Spleen (tissue), 11 donors: ENCODE measurements around the gene UST. TPM values are rescaled to one million over a fixed set of nuclear protein-coding genes. Genes with fewer than 3 reads are reported as not detected.

Experiments used
- DNase-seq: peaks from one replicate; pipeline ENCODE4 v3.0.0-alpha.2; 2020
- H3K27ac ChIP-seq, 8 donors: fragments of 200-600 bp; sonication (generic) in 7 of 8; 1 replicate in 4 of 8; 2 replicates in 4 of 8; pipeline versions ENCODE4 v1.5.0 to v1.8.0; 2016 to 2021; ENCODE audit warnings: inconsistent platforms in 4 of 8, mild to moderate bottlenecking in 4 of 8, moderate library complexity in 1 of 8
- H3K27me3 ChIP-seq, 7 donors: fragments of 200-600 bp; sonication (generic) in 6 of 7; replicated peaks in 1 of 7; 1 replicate in 4 of 7; 2 replicates in 3 of 7; pipeline versions ENCODE4 v1.5.0 to v1.8.0; 2016 to 2021; ENCODE audit warnings: inconsistent platforms in 3 of 7, mild to moderate bottlenecking in 1 of 7
- H3K36me3 ChIP-seq, 6 donors: fragments of 200-600 bp; sonication (generic) in 5 of 6; 1 replicate in 4 of 6; 2 replicates in 2 of 6; pipeline versions ENCODE4 v1.5.0 to v1.8.0; 2016 to 2021; ENCODE audit warnings: inconsistent platforms in 2 of 6
- H3K4me1 ChIP-seq, 6 donors: fragments of 200-600 bp; sonication (generic) in 5 of 6; 1 replicate in 3 of 6; 2 replicates in 3 of 6; pipeline versions ENCODE4 v1.5.0 to v1.8.0; 2016 to 2021; ENCODE audit warnings: inconsistent platforms in 3 of 6
- H3K4me3 ChIP-seq, 8 donors: fragments of 200-600 bp; sonication (generic) in 7 of 8; 1 replicate in 4 of 8; 2 replicates in 4 of 8; pipeline versions ENCODE4 v1.5.0 to v1.8.0; 2016 to 2021; ENCODE audit warnings: inconsistent platforms in 4 of 8, mild to moderate bottlenecking in 4 of 8, moderate library complexity in 2 of 8
- H3K9me3 ChIP-seq, 8 donors: fragments of 200-600 bp; sonication (generic) in 7 of 8; 1 replicate in 4 of 8; 2 replicates in 4 of 8; pipeline versions ENCODE4 v1.5.0 to v1.8.0; 2016 to 2021; ENCODE audit warnings: inconsistent platforms in 4 of 8
- POLR2A ChIP-seq, 3 donors: fragments of 450-650 bp; IDR thresholded peaks; one replicate each; pipeline ENCODE4 v1.5.1; 2017; ENCODE audit warnings: antibody characterized with exemption in 3 of 3, mild to moderate bottlenecking in 1 of 3
- POLR2AphosphoS5 ChIP-seq, 3 donors: sonication (generic); formaldehyde crosslinking; IDR thresholded peaks; one replicate each; pipeline ENCODE4 v1.5.1; 2017; ENCODE audit warnings: antibody characterized with exemption in 3 of 3
- WGBS, 5 donors: extraction: QIAGEN DNeasy Blood & Tissue Kit in 3 of 5; methylation state at CpG; one replicate each; pipeline versions ENCODE4 v1.1.5 to v1.1.7; 2013 to 2018; 5-methylcytosine and 5-hydroxymethylcytosine counted together
- intact Hi-C: fragments of 100-400 bp; cut with DNase I; formaldehyde crosslinking; loops from one replicate; pipeline ENCODE4 v1.15.0; 2023; ENCODE audit warnings: low total_unique reads
- polyA plus RNA-seq, 3 donors: library from polyadenylated mRNA; stranded (reverse); fragments of 200-250 nt; gene quantifications; one replicate each; pipeline ENCODE4 v1.2.1, GENCODE V29; 2013
- total RNA-seq, 7 donors: library from RNA; depleted of rRNA in 3 of 7; stranded (reverse); fragments of >200 nt in 3 of 7; fragmentation: NEBNext Ultra II Directional in 4 of 7; extraction: Animal tissue kit (Norgen Biotek cat#: 25700) in 4 of 7; gene quantifications; one replicate each; pipeline versions ENCODE4 v1.1.0 to v1.2.1, GENCODE V29; 2016 to 2021
- TF ChIP-seq, protein P1 (sequence below), 11 experiments: fragments of 200-600 bp in 7 of 11; fragments of 450-650 bp in 4 of 11; sonication (generic) in 4 of 11; IDR thresholded peaks in 8 of 11; conservative IDR thresholded peaks in 3 of 11; 1 replicate in 7 of 11; 2 replicates in 4 of 11; pipeline versions ENCODE4 v1.4.0 to v1.8.0; 2016 to 2021; ENCODE audit warnings: antibody characterized with exemption in 11 of 11, inconsistent platforms in 4 of 11, mild to moderate bottlenecking in 1 of 11
- donor health status: healthy with polysubstance abuse.
- donor health status: DM: no; HTN: no; CAD: no; lungs with moderate emphysema.
- donor health status: DM: no; HTN: no; CAD: no.
- donor health status: Bipolar disorder and iron deficiency.
- donor health status: healthy.
- donor health status: DM: no; HTN: no; CAD: no.
- donor health status: DM: yes; HTN: yes; CAD: no.

The UST gene
- total and polyA plus RNA-seq, 10 donors = 6.4 to 26.8 (median 14.4) TPM

DNA sequence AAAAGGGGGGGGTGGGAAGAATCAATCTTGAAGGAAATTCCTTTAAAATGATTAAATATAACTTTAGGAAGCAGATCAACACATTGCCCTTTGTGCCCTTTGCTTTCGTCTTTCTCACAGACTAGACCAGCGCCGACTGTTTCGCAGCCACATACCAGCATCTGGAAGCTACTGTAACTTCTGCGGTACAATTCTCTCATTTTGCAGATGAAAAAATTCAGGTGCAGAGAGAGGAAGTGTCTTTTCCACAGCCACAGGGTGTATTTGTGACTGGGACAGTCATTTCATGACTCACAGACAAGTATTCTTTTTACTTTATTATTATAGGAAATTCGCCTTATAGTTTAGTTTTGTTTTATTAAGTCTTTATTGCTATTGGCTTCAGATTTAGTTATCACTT lies 84.2 kb downstream of the UST start:
- H3K27ac ChIP-seq = peak overlapping the region in 5 of 8 donors; percentile 35 to 49 (median 46)
- no peaks in the 10 kb centered on the region for H3K36me3 ChIP-seq
- TF ChIP-seq, protein P1, sequence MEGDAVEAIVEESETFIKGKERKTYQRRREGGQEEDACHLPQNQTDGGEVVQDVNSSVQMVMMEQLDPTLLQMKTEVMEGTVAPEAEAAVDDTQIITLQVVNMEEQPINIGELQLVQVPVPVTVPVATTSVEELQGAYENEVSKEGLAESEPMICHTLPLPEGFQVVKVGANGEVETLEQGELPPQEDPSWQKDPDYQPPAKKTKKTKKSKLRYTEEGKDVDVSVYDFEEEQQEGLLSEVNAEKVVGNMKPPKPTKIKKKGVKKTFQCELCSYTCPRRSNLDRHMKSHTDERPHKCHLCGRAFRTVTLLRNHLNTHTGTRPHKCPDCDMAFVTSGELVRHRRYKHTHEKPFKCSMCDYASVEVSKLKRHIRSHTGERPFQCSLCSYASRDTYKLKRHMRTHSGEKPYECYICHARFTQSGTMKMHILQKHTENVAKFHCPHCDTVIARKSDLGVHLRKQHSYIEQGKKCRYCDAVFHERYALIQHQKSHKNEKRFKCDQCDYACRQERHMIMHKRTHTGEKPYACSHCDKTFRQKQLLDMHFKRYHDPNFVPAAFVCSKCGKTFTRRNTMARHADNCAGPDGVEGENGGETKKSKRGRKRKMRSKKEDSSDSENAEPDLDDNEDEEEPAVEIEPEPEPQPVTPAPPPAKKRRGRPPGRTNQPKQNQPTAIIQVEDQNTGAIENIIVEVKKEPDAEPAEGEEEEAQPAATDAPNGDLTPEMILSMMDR (IDR thresholded peaks at IDR 0.05 in 8 of 11, conservative IDR thresholded peaks at IDR 0.05 in 3 of 11) = no peak
- TF ChIP-seq POLR2A (IDR thresholded peaks at IDR 0.05) (no peak), POLR2AphosphoS5 (IDR thresholded peaks at IDR 0.05) (no peak)
- H3K9me3 ChIP-seq = no peaks in the 10 kb centered on the region
- intact Hi-C loops = no loop called here
- WGBS, 5 donors = 56 to 75% (median 66%) methylated on average over 6 of the region's 6 CpGs
- H3K4me3 ChIP-seq = peak overlapping the region in 1 of 8 donors; percentile 50
- H3K4me1 ChIP-seq = peaks cover 0 to 35% (median 17%) of the 10 kb centered on the region in 6 donors
- DNase-seq = no peak
- H3K27me3 ChIP-seq = no peaks in the 10 kb centered on the region

DNA sequence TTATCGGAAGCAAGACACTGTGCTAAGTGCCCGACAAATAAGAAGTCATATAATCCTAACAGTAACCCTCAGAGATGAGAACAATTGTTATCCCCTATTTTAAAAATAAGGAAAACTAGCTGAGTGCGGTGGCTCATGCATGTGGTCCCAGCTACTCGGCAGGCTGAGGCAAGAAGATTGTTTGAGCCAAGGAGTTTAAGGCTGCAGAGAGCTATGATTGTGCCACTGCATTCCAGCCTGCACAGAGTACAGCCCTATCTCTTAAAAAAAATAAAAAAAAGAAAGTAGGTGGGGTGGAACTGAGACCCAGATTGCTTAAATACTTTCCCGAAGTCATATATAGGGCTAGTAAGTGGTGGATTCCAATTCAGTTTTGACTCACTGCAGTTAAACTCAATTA lies 84.7 kb downstream of the UST start:
- no peak for DNase-seq
- 63 to 84% (median 75%) methylated on average over 5 of the region's 5 CpGs for WGBS, 5 donors
- TF ChIP-seq POLR2A (IDR thresholded peaks at IDR 0.05) (no peak), POLR2AphosphoS5 (IDR thresholded peaks at IDR 0.05) (no peak)
- TF ChIP-seq, protein P1 (IDR thresholded peaks at IDR 0.05 in 8 of 11, conservative IDR thresholded peaks at IDR 0.05 in 3 of 11) = no peak
- Histone ChIP-seq H3K27ac (peak overlapping the region in 1 of 8 donors; percentile 49), H3K36me3 (no peaks in the 10 kb centered on the region), H3K4me1 (peaks cover 0 to 36% (median 18%) of the 10 kb centered on the region in 6 donors), H3K9me3 (no peaks in the 10 kb centered on the region), H3K27me3 (no peaks in the 10 kb centered on the region), H3K4me3 (peak overlapping the region in 1 of 8 donors; percentile 50)
- intact Hi-C loops = no loop called here

DNA sequence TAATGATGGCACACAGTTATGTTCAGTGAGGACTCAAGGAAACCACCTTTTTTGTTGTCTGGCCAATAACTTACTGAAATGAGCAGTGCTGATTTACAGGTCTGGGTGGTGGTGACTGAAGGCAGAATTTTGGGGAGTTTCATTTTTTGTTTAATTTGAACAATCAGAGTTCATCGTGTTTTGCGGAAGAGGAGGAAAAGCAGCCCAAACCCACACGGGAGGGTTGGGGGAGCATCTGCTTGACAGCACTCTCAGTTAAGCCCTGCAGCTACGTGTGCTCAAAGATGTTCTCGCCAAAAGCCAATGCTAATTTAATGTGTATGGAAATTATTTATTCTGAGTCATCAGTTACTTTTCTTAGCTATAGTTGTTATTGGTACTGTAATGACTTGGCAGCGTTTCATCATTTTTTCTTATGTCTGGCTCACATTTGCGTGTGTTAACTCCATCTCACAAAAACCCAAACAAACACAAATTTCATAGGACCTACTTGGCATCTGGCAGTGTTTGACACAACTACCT lies 89.2 kb downstream of the UST start:
- H3K4me1 ChIP-seq = peaks cover 0 to 18% (median 9%) of the 10 kb centered on the region in 6 donors
- TF ChIP-seq POLR2AphosphoS5 (IDR thresholded peaks at IDR 0.05) = no peak
- TF ChIP-seq, protein P1 (IDR thresholded peaks at IDR 0.05 in 8 of 11, conservative IDR thresholded peaks at IDR 0.05 in 3 of 11) = no peak
- no peak for TF ChIP-seq POLR2A (IDR thresholded peaks at IDR 0.05)
- H3K27ac ChIP-seq = no peak overlapping the region
- 61 to 77% (median 69%) methylated on average over 7 of the region's 7 CpGs for WGBS, 5 donors
- H3K36me3 ChIP-seq = no peaks in the 10 kb centered on the region
- no peaks in the 10 kb centered on the region for H3K27me3 ChIP-seq
- intact Hi-C loops = no loop called here
- no peak for DNase-seq
- no peaks in the 10 kb centered on the region for H3K9me3 ChIP-seq
- H3K4me3 ChIP-seq = no peak overlapping the region

DNA sequence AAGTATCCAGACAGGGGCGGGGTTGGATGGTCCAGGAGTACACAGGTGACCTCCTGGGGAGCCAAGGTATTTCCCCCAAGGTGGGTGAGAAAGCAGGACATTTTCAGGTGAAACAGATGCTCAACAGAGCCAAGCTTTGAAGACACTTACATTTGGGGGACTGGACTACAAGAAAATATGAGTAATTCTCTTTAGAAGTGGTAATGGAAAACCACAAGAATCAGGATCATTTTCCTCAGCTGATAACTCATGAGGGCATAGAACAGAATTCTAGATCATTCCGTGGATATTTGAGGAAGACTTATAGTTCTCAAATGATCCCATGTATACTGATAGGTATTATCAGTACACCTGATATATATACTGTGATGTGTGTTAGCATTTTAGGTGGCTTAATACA lies 89.9 kb downstream of the UST start:
- intact Hi-C loops = no loop called here
- H3K36me3 ChIP-seq = no peaks in the 10 kb centered on the region
- H3K4me1 ChIP-seq = peaks cover 0 to 10% (median 4%) of the 10 kb centered on the region in 6 donors
- H3K27me3 ChIP-seq = no peaks in the 10 kb centered on the region
- DNase-seq = no peak
- no peak overlapping the region for H3K27ac ChIP-seq
- H3K9me3 ChIP-seq = no peaks in the 10 kb centered on the region
- 86 to 100% (median 98%) methylated on average over 2 of the region's 2 CpGs for WGBS, 5 donors
- TF ChIP-seq POLR2A (IDR thresholded peaks at IDR 0.05) = no peak
- H3K4me3 ChIP-seq = no peak overlapping the region
